ENCODE data around the gene KCTD1. TPM values are rescaled to one million over a fixed set of nuclear protein-coding genes. Genes with fewer than 3 reads are reported as not detected.
A peak's percentile ranks its signal among the peaks of the same experiment; 100 is the strongest.

The KCTD1 gene
- total RNA-seq, 8 experiments from 2014 or later: 10.7 to 36.9 (median 21.7) TPM

DNA sequence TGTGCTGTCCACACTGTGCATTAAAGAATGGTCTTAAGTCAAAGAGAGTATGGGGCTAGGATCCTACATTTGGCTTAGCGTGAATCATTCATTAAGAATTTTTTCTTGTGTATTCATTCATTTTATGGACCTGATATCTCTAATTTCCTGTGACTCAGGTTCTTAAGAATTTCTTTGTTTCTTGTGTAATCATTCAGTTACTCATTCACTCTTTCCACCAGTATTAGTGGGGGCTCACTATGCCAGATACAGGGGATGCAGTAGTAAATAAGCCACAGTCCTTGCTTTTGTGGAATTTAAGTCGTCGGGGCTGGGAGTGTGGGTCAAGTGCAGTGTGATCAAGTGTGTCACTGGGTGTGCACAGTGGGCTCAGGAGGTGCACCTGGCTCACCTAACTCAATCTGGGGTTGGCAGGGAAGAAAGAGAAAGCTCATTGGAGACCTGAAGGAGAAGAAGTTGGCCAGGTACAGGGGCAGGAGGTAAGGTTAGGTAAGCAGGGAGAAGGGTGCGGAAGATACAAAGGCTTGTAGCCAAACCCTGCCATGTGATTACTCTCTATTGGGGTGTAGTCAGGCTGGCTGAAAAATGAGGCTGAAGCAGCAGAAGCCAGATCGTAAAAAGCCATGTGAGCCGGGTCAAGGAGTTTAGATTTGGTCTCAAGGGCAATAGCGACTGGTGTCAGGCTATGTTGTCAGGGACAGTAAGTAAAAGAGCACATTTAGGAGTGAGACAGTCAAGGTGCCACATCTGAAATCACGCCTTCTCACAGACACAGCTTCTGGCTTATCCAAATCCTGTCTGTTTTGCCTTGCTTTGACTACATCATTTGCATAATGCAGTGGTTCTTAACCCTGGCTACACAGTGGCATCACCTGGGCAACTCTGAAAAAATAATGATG, 67.2 kb downstream of the KCTD1 start:
- peak in 3 of 8 experiments; percentile 30 to 51 (median 43) for ATAC-seq (replicated peaks in 6 of 8)
- H3K27ac ChIP-seq: no peak overlapping the region
- in situ Hi-C loops (cut with MboI; ENCODE audit: low pct_unique_long_range_greater_than_20kb in 2 of 9, low sequenced_read_pairs in 9 of 9, unreplicated experiment in 9 of 9): no loop called here
- WGBS, 10 experiments: 22 to 88% (median 73%) methylated on average over 1 to 7 of the region's 8 CpGs; no CpG with 5 or more reads in 1 of the 10 experiments
- H3K4me3 ChIP-seq: no peak overlapping the region
- peaks cover 10 to 14% of the 10 kb centered on the region in 2 donors for H3K4me1 ChIP-seq (replicated peaks in 1 of 2)

DNA sequence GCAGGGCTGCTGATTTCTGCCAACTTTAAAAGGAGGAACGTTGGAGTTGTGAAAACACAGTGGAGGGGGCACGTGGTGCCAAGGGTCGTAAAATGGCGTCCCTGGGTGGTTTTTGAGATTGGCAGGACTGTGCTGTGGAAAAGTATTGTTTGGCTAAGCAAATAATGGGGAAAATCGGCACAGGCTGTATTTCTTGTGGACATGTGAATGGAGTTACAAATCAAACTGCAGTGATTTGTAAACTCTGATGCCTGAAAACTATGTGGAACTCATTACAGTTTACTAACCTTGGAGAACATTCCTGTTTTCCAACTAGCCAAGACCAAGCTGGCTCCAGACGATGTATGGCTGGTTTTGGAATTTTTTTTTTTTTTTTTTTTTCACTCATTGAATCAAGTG, 68.7 kb downstream of the KCTD1 start:
- Histone ChIP-seq H3K4me1 (replicated peaks in 1 of 2) (peaks cover 10 to 14% of the 10 kb centered on the region in 2 donors), H3K27ac (no peak overlapping the region), H3K4me3 (no peak overlapping the region)
- WGBS, 10 experiments: 16 to 83% (median 42%) methylated on average over 1 to 6 of the region's 6 CpGs
- peak in 2 of 8 experiments; percentile 17 to 41 for ATAC-seq (replicated peaks in 6 of 8)
- in situ Hi-C loops (cut with MboI; ENCODE audit: low pct_unique_long_range_greater_than_20kb in 2 of 9, low sequenced_read_pairs in 9 of 9, unreplicated experiment in 9 of 9): no loop called here

DNA sequence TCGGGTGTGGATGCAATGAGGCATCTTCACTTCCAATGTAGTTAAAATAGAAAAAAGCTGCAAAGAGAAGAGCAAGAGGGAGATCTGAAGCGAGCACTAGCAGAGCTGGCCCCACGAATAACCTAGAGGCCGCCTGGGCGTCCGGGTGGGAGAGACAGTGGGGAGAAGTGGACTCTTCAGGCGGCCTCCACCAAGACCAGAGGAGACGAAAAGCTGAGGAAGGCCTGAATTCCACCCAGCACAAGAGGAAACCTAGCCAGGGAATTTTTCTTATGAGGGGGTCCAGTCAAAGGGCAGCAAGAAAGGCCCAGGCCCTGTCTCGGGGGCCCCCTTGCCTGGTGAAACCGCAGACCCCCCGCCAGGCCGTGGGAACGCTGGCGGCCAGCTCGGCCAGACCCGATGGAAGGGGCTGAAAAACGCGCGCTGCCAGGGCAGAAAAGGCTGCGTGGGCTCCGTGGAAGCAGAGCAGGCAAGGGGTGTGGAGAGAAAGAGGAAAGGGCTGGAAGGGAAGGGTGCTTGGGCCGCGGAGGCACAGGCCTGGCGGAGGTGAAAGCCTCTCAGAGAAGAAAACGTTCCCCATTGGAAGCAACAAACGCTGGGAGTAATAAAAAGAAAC, 69.2 kb downstream of the KCTD1 start:
- in situ Hi-C loops (cut with MboI; ENCODE audit: low pct_unique_long_range_greater_than_20kb in 2 of 9, low sequenced_read_pairs in 9 of 9, unreplicated experiment in 9 of 9): no loop called here
- Histone ChIP-seq H3K27ac (peak overlapping the region in 1 of 2 donors; percentile 56), H3K4me3 (no peak overlapping the region), H3K4me1 (replicated peaks in 1 of 2) (peaks cover 10 to 14% of the 10 kb centered on the region in 2 donors)
- 0 to 72% (median 29%) methylated on average over 1 to 24 of the region's 26 CpGs for WGBS, 10 experiments
- peak in 4 of 8 experiments; percentile 30 to 58 (median 47) for ATAC-seq (replicated peaks in 6 of 8)

DNA sequence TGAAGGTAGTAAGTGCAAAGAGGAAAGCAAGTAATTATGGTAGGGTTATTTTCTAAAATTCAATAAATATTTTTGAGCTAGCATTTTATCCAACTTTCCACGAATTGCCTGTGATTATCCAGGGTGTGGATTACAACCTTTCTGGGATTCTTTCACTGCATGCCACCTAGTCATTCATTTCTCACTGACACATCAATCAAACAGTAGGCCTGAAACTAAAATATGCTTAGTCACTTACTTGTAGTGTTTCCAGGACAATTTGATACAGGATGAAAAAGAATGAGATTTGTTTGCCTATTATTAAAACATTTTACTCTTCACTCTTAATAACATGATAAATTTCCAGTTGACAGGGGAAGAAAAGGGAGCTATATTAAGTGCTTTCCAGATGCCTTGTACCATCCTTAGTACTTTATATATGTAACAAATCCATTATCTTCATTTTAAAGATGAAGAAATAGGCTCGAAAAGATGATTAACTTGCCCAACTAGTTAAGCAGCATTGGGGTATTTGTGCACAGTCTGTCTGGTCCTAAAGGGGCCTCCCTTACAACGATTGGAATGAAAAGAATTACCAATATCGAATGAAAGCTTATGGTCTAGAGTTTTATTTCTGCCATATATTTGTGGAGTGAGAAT, 70.4 kb downstream of the KCTD1 start:
- in situ Hi-C loops (cut with MboI; ENCODE audit: low pct_unique_long_range_greater_than_20kb in 2 of 9, low sequenced_read_pairs in 9 of 9, unreplicated experiment in 9 of 9): no loop called here
- Histone ChIP-seq H3K27ac (no peak overlapping the region), H3K4me3 (no peak overlapping the region)

DNA sequence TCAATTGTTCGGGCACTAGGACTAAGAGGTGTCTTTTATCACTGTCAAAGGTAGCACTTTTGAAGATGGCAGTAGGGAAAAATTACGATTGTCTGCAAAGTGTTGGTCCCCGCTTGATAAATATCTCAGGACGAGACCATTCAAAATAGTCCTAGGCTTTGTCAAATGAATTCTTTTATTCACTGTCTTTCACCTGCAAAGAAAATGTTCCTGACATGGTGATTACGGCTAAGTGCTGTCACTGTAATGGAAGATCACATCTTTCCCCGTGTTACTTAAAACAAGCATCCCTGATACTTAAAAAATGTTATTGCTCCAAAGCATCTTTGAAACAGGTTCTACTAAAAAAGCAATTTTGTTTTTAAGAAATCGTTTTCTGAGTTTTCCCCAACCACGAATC, 71.7 kb downstream of the KCTD1 start:
- 67 to 100% (median 87%) methylated on average over 1 to 8 of the region's 8 CpGs for WGBS, 10 experiments
- ATAC-seq (replicated peaks in 6 of 8): no peak
- no peak overlapping the region for H3K27ac ChIP-seq
- H3K4me3 ChIP-seq: no peak overlapping the region
- peaks cover 10 to 14% of the 10 kb centered on the region in 2 donors for H3K4me1 ChIP-seq (replicated peaks in 1 of 2)
- in situ Hi-C loops (cut with MboI; ENCODE audit: low pct_unique_long_range_greater_than_20kb in 2 of 9, low sequenced_read_pairs in 9 of 9, unreplicated experiment in 9 of 9): no loop called here

More for the DNA sequence above, 70.4 kb downstream of the KCTD1 start:
- peak in 1 of 8 experiments; percentile 19 for ATAC-seq (replicated peaks in 6 of 8)
- H3K4me1 ChIP-seq (replicated peaks in 1 of 2): peaks cover 10 to 14% of the 10 kb centered on the region in 2 donors
- whole genome bisulfite sequencing, 10 experiments: 39 to 80% (median 65%) methylated on average over 1 to 4 of the region's 4 CpGs; no CpG with 5 or more reads in 1 of the 10 experiments

DNA sequence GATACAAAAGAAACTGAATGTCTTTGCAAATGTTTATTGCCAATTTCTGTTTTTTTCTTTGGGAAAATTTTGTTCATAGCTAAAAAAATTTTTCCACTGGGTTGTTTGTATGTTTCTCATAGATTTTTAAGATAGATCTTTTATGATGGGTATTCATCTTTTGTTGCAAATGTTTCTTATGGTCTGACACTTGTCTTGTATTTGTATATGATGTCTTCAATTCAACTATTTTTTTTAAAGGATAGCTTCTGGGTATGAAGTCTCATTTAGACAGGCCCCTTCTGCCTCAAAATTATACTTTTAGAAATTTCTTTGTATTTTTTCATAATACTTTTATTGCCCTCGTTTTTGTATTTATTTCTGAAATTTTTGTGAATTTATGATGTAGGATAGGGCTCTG, 73.8 kb downstream of the KCTD1 start:
- peaks cover 9 to 15% of the 10 kb centered on the region in 2 donors for H3K4me1 ChIP-seq (replicated peaks in 1 of 2)
- ATAC-seq (replicated peaks in 6 of 8): no peak
- 33 to 100% (median 83%) methylated on average over 1 of the region's 1 CpG for WGBS, 10 experiments
- in situ Hi-C loops (cut with MboI; ENCODE audit: low pct_unique_long_range_greater_than_20kb in 2 of 9, low sequenced_read_pairs in 9 of 9, unreplicated experiment in 9 of 9): no loop called here
- no peak overlapping the region for H3K4me3 ChIP-seq
- H3K27ac ChIP-seq: no peak overlapping the region

DNA sequence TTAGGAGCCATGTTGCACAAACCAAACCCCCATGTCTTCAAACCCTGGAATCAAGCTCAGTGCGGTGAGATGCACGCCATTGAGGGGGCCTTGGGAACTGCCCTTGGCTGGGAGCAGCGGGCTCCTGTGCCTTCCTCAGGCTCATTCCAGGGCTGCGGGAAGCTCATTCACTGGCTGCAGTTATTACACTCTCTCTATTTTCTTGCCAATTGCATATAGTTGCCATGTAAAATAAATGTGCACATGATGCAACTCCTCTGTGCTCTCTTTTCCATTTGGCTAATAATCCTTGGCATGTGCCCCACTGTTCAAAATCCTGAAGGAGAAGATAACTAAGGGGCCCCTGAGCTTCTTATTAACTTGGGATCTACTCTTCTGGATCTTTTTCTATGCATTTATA, 74.7 kb downstream of the KCTD1 start:
- H3K4me3 ChIP-seq: no peak overlapping the region
- H3K27ac ChIP-seq: no peak overlapping the region
- in situ Hi-C loops (cut with MboI; ENCODE audit: low pct_unique_long_range_greater_than_20kb in 2 of 9, low sequenced_read_pairs in 9 of 9, unreplicated experiment in 9 of 9): no loop called here
- 67 to 100% (median 89%) methylated on average over 1 to 4 of the region's 4 CpGs; no CpG with 5 or more reads in 2 of the 10 experiments for WGBS, 10 experiments
- peak in 3 of 8 experiments; percentile 35 to 51 (median 40) for ATAC-seq (replicated peaks in 6 of 8)
- peaks cover 2 to 19% of the 10 kb centered on the region in 2 donors for H3K4me1 ChIP-seq (replicated peaks in 1 of 2)

DNA sequence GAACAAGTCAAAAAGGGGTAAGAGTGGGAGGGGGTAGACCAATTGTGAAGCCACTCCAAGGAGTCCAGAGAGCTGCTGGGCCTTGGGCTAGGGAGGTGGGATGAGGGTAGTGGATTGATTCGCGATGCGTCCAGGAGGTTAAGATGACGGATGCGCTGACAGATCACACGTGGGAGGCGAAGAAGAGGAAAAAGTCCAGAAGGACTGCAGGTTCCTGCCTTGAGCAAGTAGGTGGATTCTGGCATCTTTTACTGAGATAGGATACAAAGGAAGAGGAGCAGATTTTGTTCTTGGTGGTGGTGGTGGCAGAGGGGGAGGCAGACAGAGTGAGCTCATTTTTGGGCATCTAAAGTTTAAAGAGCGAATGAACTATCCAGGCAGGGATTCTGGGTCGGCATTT, 76.5 kb downstream of the KCTD1 start:
- WGBS, 10 experiments: 85 to 98% (median 95%) methylated on average over 4 to 9 of the region's 9 CpGs; no CpG with 5 or more reads in 4 of the 10 experiments
- in situ Hi-C loops (cut with MboI; ENCODE audit: low pct_unique_long_range_greater_than_20kb in 2 of 9, low sequenced_read_pairs in 9 of 9, unreplicated experiment in 9 of 9): no loop called here
- Histone ChIP-seq H3K4me3 (no peak overlapping the region), H3K4me1 (replicated peaks in 1 of 2) (peaks cover 2 to 14% of the 10 kb centered on the region in 2 donors), H3K27ac (no peak overlapping the region)
- no peak for ATAC-seq (replicated peaks in 6 of 8)

DNA sequence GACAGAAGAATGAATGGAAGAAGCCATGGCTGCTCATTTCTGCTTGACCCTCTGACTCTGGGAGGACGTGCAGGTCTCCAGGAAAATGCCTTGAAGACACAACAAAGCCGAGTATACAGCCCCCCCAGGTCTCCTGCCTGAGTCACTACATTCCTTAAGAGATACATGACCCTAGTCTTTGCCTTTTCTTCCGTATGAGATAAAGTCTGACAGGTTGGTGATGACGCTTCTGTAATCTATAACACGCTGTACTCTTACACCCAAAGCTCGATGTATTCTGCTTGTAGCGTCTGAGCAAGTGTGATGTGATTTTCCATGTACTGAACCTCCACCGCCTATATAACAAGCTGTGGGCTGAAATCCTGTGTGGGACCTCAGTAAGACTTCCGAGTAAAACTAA, 77.3 kb downstream of the KCTD1 start:
- ATAC-seq (replicated peaks in 6 of 8): no peak
- in situ Hi-C loops (cut with MboI; ENCODE audit: low pct_unique_long_range_greater_than_20kb in 2 of 9, low sequenced_read_pairs in 9 of 9, unreplicated experiment in 9 of 9): no loop called here
- Histone ChIP-seq H3K4me3 (no peak overlapping the region), H3K4me1 (replicated peaks in 1 of 2) (peaks cover 2 to 14% of the 10 kb centered on the region in 2 donors), H3K27ac (no peak overlapping the region)
- 86 to 100% (median 95%) methylated on average over 1 to 9 of the region's 9 CpGs; no CpG with 5 or more reads in 1 of the 10 experiments for WGBS, 10 experiments

DNA sequence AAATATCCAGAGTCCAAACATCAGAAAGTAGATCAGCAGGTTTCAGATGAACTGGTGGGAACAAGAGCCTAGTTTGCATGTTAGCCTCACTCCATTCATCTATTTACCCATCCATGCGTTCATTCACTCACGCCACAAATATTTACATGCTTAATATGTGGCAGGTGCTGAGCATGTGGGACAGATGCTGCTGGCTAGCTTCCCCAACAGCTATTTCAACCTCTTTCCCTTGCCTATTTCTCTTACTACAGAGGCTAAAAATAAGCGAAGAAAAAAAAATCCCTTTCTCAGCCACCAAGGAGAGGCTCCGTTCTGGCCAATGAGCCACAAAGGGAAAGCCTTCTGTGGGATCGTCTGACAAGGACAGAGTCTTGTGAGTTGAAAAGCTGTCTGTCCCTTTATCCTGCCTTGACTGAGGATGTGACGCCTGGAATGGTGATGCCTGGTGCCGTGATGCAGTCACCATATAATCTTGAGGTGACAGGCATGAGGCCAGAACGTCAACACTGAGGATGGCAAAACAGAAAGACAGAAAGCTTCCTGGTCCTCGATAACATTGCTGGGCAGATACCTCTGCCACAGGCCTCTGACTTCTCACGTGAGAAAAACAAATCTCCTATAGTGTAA, 78.2 kb downstream of the KCTD1 start:
- Histone ChIP-seq H3K27ac (no peak overlapping the region), H3K4me3 (no peak overlapping the region), H3K4me1 (replicated peaks in 1 of 2) (peaks cover 2 to 14% of the 10 kb centered on the region in 2 donors)
- peak in 7 of 8 experiments; percentile 9 to 88 (median 66) for ATAC-seq (replicated peaks in 6 of 8)
- in situ Hi-C loops (cut with MboI; ENCODE audit: low pct_unique_long_range_greater_than_20kb in 2 of 9, low sequenced_read_pairs in 9 of 9, unreplicated experiment in 9 of 9): no loop called here
- 4 to 72% (median 63%) methylated on average over 1 to 8 of the region's 10 CpGs; no CpG with 5 or more reads in 1 of the 10 experiments for WGBS, 10 experiments

DNA sequence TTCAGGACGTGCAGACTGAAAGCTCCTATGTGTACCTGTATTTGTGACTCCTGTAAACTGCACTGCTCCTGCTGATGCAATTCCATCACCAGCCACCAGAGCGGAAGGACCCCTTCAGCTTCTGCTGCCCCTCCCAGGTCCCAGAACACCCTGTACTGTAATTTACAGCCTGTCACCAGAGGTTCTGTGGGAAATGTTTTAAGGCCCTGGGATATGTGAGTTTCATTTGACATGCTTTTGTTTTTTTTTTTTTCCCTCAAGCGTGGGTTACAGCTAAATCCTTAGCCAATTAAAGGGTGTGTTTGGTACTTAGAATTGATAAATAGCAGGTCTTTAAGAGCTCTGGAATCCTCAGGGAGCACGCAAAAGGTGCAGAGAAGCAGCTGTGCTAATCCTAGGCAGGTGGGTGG, 79.4 kb downstream of the KCTD1 start:
- Histone ChIP-seq H3K4me1 (replicated peaks in 1 of 2) (peaks cover 2 to 14% of the 10 kb centered on the region in 2 donors), H3K4me3 (no peak overlapping the region), H3K27ac (no peak overlapping the region)
- in situ Hi-C loops (cut with MboI; ENCODE audit: low pct_unique_long_range_greater_than_20kb in 2 of 9, low sequenced_read_pairs in 9 of 9, unreplicated experiment in 9 of 9): no loop called here
- WGBS, 10 experiments: 17 to 100% (median 48%) methylated on average over 1 to 4 of the region's 4 CpGs; no CpG with 5 or more reads in 3 of the 10 experiments
- ATAC-seq (replicated peaks in 6 of 8): peak in 7 of 8 experiments; percentile 40 to 95 (median 87)

DNA sequence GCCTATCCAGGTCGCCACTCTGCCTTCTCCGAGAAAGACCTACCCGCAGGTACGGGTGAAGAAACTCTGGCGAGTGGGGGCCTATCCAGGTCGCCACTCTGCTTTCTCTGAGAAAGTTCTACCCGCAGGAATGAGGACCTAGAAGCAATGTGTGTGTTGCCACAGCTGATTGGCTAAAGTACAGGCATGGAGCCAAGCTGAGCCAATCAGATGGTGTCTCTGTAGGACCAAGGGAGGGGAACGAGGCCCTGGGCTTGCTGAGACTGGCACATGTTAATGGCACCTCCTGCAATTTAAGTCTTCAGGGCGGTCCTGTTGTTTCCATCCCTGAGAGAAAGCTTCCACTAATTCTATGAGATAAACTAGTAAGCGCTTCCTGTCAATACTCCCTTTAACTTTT, 82.3 kb downstream of the KCTD1 start:
- no peak for ATAC-seq (replicated peaks in 6 of 8)
- Histone ChIP-seq H3K4me1 (replicated peaks in 1 of 2) (peaks cover 6 to 18% of the 10 kb centered on the region in 2 donors), H3K27ac (no peak overlapping the region), H3K4me3 (no peak overlapping the region)
- in situ Hi-C loops (cut with MboI; ENCODE audit: low pct_unique_long_range_greater_than_20kb in 2 of 9, low sequenced_read_pairs in 9 of 9, unreplicated experiment in 9 of 9): no loop called here
- 82 to 100% (median 94%) methylated on average over 1 to 4 of the region's 10 CpGs; no CpG with 5 or more reads in 2 of the 10 experiments for WGBS, 10 experiments
